Prostate gland (tissue), 1 donor: ENCODE data around the gene RGS11.

Experiments used
- POLR2A ChIP-seq: fragments of 450-650 bp; IDR thresholded peaks from one replicate; pipeline ENCODE4 v1.6.1; 2016; ENCODE audit warnings: antibody characterized with exemption, mild to moderate bottlenecking
- POLR2AphosphoS5 ChIP-seq: sonication (generic); formaldehyde crosslinking; IDR thresholded peaks from one replicate; pipeline ENCODE4 v1.6.1; 2017; ENCODE audit warnings: antibody characterized with exemption

GRCh38 chr16:281660-282255, 6.0 kb upstream of the RGS11 start:
- TF ChIP-seq POLR2AphosphoS5 (no peak), POLR2A (no peak)
